ENCODE data around the gene SDE2. TPM values are rescaled to one million over a fixed set of nuclear protein-coding genes. Genes with fewer than 3 reads are reported as not detected.
"Not testable (repeated sequence)": the region's sequence is repeated elsewhere in the genome, so short reads cannot be mapped to it uniquely, and the experiment has no call there.

SDE2 gene
- total RNA-seq, 1 donor from 2014 or later = 20.5 TPM

DNA sequence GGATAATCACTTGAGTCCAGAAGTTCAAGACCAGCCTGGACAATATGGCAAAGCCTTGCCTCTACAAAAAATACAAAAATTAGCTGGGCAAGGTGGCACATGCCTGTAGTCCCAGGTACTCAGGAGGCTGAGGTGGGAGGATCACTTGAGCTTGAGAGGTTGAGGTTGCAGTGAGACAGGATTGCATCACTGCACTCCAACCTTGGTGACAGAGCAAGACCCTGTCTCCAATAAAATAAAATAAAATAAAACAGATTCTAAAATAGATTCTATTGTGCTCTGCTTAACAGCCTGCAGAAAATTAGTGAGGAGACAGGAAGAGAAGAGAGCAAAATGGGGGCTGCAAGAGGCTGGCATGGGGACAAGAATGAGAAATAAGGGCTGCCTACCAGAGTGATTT lies 7.5 kb upstream of the SDE2 start:
- intact Hi-C loops (cut with micrococcal nuclease) = no loop called here

DNA sequence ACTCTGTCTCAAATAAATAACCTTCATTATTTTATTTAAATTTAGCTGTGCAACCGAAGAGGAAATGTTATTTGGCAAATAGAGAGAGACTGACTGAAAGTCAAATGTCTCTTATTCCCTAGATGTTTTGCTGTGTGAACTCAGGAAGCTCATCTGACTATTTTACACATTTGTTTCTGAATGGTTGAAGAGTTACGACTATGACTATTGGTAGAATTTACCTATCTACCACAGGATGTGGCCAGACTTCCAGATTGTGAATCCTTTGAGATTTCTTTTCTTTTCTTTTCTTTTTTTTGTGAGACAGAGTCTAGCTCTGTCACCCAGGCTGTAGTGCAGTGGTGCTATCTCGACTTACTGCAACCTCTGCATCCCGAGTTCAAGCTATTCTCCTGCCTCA lies 5.3 kb upstream of the SDE2 start:
- intact Hi-C loops (cut with micrococcal nuclease) = no loop called here

DNA sequence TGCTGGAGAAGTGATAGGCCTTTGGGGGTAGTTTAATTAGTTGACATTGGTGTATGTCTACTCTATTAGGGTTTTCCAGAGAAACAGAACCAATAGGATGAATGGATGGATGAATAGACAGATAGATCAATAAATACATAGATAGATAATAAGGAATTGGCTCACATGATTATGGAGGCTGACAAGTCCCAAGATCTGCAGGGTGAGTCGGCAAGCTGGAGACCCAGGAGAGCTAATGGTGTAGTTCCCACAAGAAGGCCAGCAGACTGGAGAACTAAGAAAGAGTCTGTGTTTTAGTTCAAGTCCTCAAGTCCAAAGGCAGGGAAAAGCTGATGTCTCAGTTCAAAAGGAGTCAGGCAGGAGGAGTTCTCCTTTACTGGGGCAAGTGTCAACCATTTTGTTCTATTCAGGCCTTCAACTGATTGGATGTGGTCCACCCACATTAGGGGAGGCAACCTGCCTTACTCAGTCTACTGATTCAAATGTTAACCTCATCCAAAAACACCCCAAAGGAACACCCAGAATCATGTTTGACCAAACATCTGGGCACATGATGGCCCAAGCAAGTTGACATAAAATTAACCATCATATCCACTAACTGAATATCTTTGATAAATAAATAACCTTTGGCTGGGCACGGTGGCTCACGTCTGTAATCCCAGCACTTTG lies 4.5 kb upstream of the SDE2 start:
- intact Hi-C loops (cut with micrococcal nuclease) = no loop called here

DNA sequence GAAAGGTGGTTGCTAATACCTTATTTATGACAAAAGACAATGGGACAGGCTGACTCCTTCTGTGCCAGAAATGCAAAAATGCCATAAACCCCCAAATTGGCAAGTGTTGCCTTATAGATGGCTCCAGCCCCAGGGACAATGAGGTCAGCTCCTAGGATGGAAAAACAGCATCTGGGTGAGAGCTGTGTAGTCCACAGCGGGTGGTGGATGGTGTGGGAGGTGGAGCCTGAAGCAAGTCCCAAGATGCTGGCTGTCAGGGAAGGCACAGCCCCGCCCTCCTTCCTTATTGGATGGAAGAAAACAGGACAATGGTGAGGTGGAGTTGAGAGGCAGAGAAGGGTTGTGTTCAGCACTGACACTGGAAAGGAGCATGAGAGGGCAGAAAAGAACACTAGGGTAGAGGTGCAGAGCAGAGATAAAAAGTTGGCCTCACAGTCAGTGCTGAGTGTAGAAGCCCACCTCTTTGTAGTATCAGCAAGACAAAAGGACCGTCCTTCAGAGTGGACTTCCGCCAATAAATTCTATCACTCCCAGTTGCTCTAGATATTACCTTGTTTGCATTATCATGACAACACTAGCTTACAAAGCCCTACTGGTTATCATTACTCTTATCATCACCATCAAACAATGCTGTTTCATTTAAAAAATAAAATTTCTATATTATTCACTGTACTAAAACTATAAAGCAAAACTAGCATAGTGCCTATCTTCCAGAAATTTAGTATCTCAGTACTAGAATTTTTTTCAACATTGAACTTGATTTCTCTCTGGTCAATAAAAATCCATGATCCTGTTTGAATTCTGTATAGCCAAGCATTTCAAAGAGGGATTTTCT lies 3.7 kb upstream of the SDE2 start:
- intact Hi-C loops (cut with micrococcal nuclease) = no loop called here

DNA sequence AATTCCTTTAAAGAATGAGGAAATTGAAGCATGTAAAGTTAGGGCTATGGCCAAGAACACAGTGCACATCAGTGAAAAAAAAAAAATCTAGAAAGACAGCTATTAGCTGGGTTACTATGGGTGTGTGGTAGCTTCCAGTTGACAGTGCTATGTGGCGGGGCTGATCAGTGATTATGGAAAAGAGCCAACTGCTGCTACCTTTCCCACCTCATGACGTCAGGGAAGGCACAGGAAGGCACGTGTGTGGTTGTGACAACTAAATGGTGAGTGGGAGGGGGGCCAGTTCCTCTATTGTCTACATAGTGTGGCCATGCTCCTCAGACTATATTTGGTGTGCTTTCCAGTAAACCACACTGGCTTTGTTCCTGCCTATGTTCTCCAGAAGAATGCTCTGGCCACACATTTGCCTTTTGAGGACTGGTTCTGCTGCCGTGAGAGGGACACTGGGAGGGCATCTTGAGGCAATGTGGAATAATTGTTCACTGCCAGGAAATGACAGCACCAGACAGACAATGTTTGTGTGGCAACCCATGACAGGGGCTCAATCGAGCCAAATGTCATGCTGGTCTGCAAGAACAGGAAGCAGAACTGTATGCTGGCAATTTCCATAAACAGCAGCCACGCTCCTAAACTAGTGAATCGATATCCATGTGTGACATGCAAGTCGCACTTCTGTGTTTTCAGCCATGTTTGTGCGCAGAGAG lies 3.0 kb upstream of the SDE2 start:
- intact Hi-C loops (cut with micrococcal nuclease) = no loop called here

DNA sequence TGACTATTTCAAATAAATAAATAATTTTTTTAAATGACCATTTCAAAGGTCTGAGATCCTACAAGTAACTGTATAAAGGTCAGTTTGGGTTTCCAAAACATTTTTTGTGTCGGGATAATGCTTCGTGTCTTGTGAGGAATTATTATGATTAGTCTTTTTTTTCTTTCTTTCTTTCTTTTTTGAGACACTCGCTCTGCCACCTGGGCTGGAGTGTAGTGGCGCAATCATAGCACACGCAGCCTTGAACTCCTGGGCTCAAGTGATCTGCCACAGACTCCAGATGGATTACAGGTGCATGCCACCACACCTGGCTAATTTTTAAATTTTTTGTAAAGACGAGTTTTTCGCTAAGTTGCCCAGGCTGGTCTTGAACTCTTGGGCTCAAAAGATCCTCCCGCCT lies 1.9 kb upstream of the SDE2 start:
- intact Hi-C loops (cut with micrococcal nuclease) = no loop called here

DNA sequence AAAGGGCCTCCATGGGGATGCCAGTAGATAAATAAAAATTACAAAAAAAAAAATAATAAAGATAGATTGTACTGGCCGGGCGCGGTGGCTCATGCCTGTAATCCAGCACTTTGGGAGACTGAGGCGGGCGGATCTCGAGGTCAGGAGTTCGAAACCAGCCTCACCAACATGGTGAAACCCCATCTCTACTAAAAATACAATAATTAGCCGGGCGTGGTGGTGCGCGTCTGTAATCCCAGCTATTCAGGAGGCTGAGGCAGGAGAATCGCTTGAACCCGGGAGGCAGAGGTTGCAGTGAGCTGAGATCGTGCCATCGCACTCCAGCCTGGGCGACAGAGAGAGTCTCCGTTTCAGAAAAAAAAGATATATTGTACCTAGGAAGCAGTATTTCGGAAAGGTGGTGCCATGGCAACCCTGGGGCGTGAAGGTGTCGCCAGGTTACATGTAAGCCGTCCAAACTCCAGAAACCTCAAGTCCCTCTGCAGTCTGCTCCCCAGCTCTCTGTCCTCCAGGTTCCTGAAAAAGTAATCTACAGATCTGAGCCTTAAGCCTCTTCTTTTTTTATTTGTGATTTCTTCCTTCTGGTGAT lies 1.4 kb upstream of the SDE2 start:
- intact Hi-C loops (cut with micrococcal nuclease) = not testable (repeated sequence)

DNA sequence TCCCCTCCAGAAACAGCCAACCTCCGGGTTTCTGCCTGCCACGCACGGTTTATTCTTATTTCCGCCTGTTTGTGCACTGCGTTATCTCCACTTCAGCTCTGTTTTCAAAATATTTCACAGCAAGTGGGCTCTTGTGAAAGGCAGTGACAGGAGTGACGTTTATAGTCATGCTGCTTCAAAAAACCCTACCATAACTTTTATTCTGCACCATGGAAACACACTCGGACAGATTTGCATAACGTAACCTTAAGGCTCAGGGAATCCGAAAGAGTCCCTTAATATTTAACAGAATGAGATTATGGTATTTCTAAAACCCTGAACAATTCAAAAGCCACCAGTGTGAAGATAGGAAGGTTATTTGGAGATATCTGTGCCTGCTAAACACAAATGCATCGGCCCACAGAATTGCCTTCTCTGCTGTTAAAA lies 782 bp upstream of the SDE2 start:
- intact Hi-C loops (cut with micrococcal nuclease) = loop anchor here (1.0 to 5.0 kb wide), 13 partner anchors 62 to 1378 kb away; partner anchors contain the start of genes ACBD3, H3-3A, ITPKB and LBR

DNA sequence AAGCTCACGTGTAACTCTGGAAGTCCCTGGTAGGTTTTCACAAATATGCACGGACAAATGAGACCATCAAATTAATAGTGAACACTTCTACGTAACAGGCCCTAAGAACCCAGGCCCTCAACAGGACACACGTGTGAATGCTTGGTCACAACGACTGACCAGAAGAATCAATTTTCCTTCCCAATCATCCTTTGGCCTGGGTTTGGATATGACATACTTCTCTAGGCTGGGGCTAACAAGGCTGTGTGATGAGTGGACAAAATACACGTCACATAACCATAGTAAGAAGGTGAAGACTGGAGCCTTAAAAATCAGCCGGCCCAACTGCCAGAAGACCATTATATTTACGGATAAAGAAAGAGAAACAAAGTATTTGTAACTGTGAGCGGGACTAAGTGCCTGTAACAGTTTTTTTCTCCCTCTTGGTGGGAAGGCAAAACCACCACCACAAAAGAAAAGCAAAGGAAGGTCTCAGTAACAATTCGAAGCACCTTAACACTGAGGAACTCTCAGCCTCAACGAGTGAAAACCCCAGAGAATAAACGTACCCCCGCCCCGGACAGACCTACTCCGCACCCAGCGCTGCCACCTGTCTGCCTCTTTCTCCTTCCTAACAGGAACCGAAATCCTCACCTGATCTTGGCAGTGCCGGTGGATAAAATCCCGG lies 450 bp downstream of the SDE2 start:
- intact Hi-C loops (cut with micrococcal nuclease) = loop anchor here (1.0 to 5.0 kb wide), 13 partner anchors 64 to 1376 kb away; partner anchors contain the start of genes ACBD3, H3-3A, ITPKB and LBR

DNA sequence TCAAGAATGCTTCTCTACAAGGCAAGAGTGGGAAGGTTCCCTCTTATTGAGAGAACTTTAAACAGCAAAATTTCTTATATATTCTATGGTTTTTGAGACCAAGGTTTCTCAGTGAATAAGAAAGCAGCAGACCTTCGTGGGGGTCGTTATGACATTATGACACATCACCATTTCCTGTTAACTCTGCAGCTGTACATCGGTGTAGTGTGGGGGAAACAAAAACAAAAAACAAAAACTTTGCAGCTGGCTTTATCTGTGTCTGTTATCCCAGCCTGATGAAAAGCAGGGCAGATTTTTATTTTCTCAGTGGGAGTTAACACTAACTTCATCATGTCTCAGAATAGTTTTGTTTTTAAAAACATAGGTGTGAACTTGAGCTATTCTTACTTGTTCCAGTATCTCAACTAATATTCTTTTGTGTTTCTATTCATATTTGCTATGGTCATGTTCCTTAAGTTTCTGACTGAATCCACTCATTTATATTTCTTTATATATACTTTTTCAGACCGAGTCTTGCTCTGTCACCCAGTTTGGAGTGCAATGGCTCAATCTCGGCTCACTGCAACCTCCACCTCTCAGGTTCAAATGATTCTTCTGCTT lies 2.1 kb downstream of the SDE2 start:
- intact Hi-C loops (cut with micrococcal nuclease) = loop anchor here (5.0 kb wide), 3 partner anchors 570 to 1375 kb away; partner anchors contain the start of genes ITPKB and LBR

DNA sequence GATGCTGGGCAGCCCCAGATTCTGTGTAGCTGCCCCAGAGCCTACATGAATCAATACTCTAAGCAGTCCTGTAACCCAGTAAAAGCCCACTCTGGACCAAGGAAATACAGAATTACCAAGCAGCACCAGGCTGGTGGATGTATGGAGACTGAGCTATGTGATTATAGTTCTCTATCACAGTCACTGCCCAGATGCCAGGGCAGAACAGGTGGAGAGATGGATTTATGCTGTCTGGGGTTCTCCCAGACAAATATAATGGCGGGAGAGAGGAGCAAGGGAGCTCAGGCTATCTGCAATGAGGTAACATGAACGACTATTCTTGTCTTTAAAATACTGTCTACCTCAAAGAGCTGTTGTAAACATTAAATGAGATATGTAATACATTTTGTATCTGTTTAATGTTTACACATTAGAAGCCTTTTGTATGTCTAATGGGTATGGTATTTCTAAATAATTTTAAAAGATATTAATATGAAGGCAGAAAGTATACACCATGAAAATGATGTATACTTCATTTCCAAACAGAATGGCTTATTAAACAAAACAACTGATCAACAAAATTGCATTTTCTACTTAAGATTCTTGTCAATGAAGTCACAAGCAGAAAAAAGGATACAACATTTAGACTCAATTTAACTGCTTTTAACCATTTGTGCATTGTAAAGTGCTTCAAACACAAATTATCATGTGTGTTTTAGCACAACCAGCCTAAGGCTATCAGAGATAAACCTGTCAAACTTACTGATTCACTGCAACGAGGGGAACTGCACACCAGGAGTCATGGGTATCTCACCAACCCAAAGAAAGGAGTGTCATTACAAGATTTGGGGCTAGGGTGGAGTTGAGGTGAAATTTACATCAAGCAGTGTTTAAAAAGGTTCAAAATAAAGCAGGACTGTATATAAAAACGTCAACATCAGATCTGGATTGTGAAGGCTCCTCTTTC lies 3.0 kb downstream of the SDE2 start:
- intact Hi-C loops (cut with micrococcal nuclease) = loop anchor here (5.0 kb wide), 3 partner anchors 569 to 1374 kb away; partner anchors contain the start of genes ITPKB and LBR

DNA sequence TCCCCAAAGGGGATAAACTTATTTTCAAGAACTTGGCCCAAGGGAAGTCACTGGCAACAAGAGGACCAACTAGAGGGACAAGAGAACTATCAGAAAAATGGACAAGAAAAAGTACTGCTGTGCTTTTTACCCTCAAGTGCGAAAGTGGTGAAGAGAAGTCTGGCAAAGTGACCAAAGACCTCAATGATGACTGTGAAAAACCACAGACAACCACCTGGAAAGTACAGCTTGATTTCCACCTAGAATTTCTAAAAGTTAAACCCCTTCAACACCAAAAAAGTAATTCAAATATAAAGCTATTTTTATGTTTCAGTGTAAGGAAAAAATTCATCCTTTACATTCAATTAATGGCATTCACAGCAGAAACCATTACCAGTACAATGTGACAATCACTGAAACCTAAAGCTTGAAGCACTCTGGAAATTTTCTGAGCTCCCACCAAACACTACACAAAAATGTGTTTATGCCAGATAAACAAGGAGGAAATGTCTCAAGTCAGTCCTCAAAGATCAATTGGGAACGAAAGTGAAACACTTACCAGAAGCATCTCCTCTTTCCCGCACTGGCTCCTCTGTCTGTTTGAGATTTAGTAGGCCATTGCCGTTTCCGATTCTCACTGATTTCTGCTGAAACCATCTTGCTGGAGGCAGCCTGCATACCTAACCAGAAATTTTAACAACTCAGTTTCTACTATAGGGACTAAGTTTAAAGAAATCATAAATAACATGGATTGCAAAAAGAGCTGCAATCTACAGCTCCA lies 8.3 kb downstream of the SDE2 start:
- intact Hi-C loops (cut with micrococcal nuclease) = no loop called here

DNA sequence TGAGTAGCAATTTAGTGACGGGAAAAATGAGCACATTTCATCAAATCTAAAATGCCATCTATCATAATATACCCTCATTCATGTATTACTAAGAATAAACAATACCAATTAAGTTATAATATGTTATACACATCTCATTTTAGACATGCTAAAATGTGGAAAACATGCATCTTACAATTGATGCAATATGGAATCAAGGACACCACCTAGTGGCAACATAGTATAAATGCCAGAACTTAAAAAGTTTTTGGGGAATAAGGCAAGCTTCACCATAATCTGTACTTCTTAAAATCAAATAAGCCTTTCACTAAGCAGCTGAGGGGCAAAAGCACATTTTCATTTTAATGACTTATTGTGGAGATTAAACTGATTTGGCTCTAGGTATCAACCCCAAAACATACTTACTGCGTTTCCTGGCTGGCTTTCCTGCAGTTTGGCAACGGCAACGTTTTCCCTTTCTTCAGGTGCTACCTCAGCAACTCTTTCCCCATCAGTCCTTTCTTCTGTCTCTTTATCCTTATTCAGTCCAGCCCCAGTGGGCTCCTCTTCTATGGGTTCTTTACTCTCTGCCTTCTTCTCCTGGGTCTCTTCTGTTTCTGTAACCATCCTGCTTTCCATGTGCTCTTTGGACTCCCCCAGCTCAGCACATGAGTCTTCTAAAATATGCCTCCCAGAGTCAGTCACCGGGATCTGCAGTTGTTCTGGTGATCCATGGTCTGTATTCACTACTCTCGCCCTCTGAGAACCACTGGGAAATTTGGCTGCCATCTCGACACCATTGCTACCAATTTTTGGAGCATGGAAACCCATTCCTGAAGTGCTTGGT lies 11.4 kb downstream of the SDE2 start:
- intact Hi-C loops (cut with micrococcal nuclease) = no loop called here

DNA sequence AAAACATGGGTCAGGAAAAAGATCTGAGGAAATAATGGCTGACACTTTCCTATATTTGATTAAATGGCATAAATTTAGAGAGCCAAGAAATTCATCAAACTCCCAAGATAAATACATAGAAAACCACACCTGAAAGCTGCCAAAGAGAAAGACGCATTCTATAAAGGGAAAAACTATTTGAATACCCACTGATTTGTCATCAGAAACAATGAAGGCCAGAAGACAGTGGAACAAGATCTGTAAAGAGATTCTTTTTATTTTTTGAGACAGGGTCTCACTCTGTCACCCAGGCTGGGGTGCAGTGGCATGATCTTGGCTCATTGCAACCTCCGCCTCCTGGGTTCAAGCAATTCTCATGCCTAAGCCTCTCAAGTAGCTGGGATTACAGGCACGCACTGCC lies 17.4 kb downstream of the SDE2 start:
- intact Hi-C loops (cut with micrococcal nuclease) = no loop called here

DNA sequence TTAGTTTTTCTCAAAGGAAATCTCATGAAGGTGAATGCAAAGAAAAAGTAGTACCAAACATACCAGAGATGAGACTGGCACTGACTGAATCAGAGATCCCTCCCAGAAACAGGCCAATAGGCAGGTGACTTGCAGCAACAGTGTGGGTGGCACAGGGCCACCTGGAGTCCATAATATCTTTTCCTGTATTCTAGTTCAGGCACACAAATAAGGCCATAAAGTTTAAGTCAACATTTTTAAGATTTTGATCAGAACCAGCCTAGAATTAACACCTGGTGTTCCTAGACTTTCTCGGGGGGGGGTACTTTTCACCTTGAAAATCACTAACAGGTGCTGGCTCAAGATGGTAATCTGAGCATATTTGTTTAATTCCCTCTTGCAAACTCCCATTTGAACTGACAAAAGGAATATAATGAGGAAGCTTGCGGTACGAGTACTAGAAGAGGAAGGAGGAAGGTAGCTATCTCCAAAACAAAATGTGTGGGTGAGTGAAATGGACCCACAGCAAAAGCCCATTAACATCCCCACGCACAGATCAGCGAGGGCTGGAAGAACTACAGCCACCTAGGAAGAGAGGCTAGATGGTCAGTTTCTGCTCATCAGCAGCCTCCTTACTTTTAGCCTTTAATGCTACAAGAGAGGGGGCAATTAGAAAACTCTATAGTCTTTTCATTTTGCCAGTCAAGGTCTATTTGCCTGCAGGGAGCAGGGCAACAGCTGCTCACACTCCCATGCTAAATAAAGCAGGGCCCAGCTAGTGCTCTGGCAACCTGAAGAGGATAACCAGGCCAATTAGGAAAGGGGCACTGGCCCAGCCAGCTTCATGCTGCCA lies 18.9 kb downstream of the SDE2 start:
- intact Hi-C loops (cut with micrococcal nuclease) = no loop called here

DNA sequence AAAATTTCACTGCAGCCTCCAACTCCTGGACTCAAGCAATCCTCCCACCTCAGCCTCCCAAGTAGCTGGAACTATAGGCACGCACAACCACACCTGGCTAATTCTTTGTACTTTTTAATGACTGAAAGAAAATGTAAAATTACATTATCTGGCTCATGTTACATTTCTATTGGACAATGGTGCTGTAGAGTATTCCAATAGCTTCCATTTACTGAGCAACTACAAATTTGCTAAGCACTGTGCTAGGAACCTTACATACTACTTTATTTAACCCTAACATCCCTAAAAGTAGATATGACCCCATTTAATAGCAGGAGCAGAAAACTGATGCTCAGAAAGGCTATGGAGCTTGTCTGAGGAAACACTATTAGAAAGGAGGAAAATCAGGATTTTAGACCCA lies 19.7 kb downstream of the SDE2 start:
- intact Hi-C loops (cut with micrococcal nuclease) = loop anchor here (5.0 to 10.0 kb wide), 3 partner anchors 202 to 662 kb away; partner anchors contain the start of genes ENAH and SRP9
